Ureter (tissue), 1 donor: ENCODE data around the gene MAGOH. TPM values are rescaled to one million over a fixed set of nuclear protein-coding genes. Genes with fewer than 3 reads are reported as not detected.
A peak's percentile ranks its signal among the peaks of the same experiment; 100 is the strongest.
"Not testable (repeated sequence)": the region's sequence is repeated elsewhere in the genome, so short reads cannot be mapped to it uniquely, and the experiment has no call there.

Experiments used
- DNase-seq: peaks from one replicate; pipeline ENCODE4 v3.0.0-alpha.2; 2020; ENCODE audit warnings: low spot score
- total RNA-seq: library from RNA; stranded (reverse); gene quantifications from one replicate; pipeline ENCODE4 v1.2.4, GENCODE V29; 2023
- donor health status: DM: yes; HTN: yes; CAD: no.

Gene MAGOH
- total RNA-seq, 1 donor from 2014 or later: 36.0 TPM

DNA sequence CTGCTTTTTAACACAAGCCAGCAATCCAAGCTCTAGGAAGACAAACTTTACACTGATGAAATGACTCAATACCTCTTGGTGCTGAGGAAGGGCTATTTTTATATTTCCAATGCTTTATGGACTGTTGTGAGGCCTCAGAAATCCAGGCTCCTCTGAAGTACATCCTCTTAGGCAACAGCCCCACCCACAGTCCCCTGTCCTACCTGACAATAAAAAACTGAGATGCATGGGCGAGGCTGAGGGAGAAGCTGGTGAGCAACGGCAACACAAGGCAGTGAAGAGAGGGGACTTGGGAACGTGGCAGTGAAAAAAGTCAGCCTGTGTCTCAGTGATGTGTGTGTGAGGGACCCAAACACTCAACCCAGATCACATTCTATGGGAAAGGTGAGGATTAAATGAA lies 51.8 kb downstream of the MAGOH start:
- no peak for DNase-seq

DNA sequence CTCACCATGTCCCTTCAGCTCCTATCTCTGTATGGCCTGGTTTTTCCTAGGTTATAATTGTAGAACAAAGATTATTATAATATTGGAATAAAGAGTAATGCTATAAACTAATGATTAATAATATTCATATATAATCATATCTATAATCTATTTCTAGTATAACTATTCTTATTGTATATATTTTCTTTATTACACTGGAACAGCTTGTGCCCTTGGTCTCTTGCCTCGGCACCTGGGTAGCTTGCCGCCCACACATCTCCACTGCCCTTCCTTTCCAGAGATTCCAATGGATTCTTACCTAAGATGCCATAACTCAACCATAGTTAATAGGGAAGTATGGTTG lies 52.4 kb downstream of the MAGOH start:
- not testable (repeated sequence) for DNase-seq

DNA sequence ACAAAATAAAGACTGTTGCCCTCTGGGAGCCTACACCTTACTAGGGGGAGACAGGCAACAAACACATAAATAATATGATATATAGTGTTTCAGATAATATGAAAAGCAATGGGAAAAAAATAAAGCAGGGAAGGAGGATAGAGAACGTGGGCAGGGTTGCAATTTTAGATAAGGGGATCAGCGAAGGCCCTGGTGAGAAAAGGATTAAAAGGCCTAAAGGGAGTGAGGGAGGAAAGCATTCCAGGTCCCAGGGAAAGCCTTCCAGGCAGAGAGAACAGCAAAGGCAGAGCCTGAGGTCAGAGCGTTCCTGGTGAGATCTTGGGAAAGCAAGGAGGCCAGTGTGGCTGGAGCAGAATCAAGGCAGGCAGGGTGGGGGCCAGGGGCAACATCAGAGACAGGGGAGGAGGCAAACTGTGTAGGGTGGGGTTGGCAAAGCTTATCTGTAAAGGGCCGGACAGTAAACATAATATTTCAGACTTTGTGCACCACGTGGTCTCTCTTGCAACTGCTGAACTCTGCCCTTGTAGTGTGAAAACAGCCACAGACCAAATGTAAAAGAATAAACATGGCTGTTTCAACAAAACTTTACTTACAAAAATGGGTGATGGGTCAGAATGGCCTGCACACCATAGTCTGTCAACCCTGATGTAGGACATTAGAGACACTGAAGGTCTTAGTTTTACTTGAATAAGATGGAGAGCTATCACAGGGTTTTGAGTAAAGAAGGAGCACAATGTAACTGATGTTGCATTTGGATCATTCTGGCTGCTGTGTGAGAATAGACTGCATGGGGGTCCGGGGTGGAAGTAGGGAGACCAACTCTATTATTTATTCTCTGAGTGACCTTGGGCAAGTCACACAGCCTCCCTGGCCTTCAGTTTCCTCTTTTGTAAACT lies 55.0 kb downstream of the MAGOH start:
- DNase-seq: no peak

DNA sequence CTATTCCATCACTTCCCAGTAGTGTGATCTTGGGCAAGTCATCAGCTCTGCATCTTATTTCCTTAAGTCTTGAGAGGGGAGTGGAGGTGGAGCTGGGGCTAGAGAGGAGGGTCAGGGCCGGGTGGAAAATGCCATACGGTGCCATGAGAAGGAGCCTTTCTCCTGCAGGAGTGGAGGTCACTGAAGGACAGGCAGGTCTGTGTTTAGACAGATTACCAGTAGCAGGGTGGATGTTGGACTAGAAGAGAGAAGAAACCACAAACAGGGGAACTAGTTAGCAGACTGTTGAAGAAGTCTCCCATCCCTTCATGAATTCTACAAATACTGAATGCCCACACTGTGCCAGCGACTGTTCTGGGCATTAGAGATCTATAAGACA lies 55.6 kb downstream of the MAGOH start:
- DNase-seq: no peak

DNA sequence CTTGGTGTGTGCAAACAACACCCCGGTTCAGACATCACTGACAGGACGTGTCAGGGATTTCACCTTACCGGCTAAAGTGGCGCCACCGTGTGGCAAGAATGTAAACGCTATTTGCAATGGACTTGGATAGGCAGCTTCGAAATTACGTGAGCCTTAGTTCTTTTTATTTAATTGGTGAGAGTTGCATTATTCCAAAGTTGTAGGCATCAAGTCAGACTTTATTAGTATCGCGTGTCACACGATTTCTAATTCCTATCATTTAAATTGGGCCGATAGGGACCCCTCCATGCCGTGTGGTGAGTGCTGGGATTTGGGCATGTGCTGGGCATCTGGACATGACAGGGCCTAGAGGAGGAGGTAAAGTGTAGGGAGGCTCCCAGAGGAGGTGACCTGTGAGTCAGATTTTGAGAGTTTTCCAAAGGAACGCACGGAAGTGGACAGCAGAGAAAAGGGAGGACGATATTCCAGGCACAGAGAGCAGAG lies 56.2 kb downstream of the MAGOH start:
- DNase-seq: peak; percentile 81

DNA sequence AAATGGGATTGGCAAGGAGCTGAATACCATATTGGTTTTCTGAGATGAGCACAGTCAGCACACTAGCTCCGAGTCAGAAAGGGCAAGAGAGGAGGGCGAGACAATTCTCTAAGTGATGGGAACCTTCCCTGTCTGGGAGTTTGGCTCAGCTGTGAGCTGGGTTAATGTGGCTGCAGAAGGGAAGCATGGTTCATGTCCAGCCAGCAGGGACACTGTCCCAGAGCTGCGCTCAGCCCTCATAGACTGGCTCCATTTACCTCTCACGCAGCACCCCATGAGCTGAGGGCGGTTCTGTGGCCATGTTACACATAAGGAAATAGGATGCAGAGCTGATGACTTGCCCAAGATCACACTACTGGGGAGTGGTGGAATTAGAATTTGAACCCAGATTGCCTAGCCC lies 57.4 kb downstream of the MAGOH start:
- DNase-seq: no peak

DNA sequence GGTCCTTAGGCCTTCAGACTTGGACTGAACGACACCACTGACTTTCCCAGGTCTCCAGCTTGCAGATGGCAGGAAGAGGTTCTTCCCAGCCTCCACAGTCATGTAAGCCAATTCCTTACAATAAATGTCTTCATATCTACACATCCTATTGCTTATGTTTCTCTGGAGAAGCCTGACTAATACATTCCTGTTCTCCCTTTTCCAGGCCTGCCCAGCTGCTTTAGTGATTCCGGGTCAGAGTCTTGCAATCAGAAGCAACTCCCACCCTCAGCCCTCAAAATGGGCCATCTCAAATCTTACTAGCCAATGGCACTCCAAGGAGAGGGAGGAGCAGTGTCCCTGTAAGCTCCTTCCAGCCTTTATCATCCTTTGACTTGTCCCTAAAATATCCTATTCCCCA lies 58.1 kb downstream of the MAGOH start:
- no peak for DNase-seq

Other genes with a start within 250 kb of the MAGOH start
- 20.9 TPM for gene PODN, start 176.3 kb downstream of the MAGOH start, total RNA-seq
- gene SLC1A7, start 95.9 kb downstream of the MAGOH start, total RNA-seq: not detected
- gene CPT2, start 41.7 kb downstream of the MAGOH start, total RNA-seq: 28.6 TPM
- gene CZIB, start 17.9 kb downstream of the MAGOH start, total RNA-seq: 58.2 TPM
- gene LRP8, start 89.6 kb upstream of the MAGOH start, total RNA-seq: 11.3 TPM
- not detected for gene DMRTB1, start 220.9 kb upstream of the MAGOH start, total RNA-seq